GM12801 (cell line): ENCODE data around the gene TGFBR3.

Experiments used
- TF ChIP-seq, protein P1 (sequence below): IDR thresholded peaks from one replicate; pipeline ENCODE4 v1.5.1; 2011; ENCODE audit warnings: control low read depth; ENCODE audit not compliant: insufficient read length; ENCODE audit errors: extremely low read depth

The TGFBR3 gene

DNA sequence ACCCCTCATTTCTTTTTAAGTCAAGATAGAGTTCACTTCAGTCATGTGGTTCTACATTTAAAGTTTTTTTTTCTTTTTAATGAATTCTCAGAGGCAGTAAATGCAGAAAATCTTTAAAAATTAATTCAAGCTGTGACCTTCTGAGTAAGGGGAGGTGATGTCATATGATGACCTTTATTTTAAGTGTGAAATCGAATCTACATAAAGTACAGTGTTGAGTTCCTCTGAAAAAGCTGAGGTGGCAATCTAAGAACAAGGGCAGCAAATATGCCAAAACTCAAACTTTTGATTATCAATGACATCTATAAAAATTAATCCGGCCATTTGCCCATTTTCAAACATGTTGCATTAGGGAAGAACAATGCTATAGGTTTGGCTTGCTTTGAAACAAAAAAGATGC lies 211.8 kb downstream of the TGFBR3 start:
- TF ChIP-seq, protein P1, sequence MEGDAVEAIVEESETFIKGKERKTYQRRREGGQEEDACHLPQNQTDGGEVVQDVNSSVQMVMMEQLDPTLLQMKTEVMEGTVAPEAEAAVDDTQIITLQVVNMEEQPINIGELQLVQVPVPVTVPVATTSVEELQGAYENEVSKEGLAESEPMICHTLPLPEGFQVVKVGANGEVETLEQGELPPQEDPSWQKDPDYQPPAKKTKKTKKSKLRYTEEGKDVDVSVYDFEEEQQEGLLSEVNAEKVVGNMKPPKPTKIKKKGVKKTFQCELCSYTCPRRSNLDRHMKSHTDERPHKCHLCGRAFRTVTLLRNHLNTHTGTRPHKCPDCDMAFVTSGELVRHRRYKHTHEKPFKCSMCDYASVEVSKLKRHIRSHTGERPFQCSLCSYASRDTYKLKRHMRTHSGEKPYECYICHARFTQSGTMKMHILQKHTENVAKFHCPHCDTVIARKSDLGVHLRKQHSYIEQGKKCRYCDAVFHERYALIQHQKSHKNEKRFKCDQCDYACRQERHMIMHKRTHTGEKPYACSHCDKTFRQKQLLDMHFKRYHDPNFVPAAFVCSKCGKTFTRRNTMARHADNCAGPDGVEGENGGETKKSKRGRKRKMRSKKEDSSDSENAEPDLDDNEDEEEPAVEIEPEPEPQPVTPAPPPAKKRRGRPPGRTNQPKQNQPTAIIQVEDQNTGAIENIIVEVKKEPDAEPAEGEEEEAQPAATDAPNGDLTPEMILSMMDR: no peak

DNA sequence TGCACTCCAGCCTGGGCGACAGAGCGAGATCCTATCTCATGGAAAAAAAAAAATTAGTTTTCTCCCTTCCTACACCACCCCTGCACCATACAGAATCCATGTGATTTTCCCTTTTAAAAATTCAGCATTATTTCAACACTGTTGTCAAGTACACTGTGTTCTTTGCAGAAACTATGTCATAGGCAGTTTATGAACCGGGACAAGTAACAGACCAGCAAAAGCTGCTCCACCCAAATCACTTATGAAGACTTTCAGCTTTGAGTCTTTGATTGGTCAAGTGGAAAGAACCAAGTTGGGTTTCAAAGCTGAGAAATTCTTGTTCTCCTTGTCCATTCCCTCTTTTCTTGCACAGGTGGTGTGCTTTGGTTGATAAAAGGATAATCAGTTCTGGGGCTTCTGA lies 212.3 kb downstream of the TGFBR3 start:
- TF ChIP-seq, protein P1: no peak

DNA sequence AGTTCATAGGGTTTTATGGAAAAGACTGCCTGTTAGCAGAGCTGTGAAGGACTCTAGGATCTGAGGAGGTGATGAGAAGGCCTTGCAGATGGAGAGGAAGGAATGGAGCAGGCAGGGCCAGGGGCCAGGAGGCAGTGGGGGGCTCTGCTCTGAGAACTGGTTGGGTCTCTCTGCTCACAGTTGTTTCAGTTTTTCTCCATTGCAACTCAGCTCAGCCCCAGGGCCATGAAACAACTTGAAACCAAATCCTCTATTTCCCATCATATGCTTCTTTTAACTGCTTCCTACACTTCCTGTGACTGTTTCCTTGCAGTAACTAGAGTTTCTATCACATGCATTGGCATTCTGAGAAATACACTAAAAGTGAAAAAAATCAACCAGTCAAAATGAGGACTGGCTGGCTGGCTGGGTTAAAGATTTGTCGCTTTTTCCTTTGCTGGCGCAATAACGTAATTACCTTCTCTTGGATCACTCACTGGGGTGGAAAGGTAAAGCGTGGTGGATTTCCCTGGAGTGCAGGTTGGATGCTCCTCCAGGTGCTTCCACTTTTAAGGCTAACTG lies 213.3 kb downstream of the TGFBR3 start:
- TF ChIP-seq, protein P1: no peak

DNA sequence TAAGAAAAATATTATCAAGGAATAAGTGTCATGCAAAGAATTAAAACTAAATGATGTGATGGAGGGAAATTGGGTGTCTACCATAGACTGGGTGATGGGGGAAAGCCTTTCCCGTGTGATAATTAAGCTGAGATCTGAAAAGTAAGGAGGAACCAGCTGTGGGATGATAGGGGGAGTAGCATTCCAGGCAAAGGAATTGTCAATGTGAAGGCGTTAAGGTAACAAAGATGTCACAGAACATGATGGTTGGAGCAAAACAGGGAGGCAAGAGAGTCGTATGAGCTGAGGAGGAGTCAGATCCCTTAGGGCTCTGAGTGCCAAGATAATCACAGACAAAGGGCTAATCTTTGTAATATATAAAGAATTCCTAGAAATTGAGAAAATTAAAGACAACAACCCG lies 215.2 kb downstream of the TGFBR3 start:
- TF ChIP-seq, protein P1: no peak

DNA sequence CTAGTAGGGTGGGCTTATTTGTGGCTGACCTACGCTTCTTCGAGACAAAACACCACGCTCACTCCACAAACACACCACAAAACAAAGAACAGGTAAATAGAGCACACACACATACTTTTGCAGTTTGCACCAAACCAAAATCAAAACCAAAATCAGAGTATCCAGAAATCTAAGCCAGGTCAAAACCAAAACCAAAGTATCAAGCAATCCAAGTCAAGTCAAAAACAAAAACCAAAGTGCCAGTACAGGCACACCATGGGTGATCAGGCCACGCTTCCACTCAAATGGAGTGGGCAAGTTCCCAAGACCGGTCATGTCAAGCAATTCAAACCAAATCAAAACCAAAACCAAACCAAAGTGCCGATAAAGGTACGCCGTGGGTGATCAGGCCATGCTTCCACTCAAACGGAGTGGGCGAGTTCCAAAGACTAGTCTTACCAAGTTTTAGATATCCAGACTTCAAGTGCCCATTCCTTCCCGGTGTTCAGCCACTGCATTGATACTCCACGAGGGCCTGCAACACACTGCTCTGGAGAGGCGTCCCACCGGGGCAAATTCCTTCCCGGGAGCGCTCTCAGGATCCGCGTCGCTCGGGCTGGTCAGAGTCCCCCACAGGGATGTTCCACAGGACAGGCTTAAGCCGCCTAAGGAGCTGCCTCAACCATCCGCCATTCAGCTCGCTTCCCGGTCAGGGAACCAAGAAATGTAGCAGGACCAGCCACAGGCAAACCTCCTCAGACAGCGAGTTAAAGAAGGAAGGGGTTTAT lies 216.2 kb downstream of the TGFBR3 start:
- TF ChIP-seq, protein P1: no peak

DNA sequence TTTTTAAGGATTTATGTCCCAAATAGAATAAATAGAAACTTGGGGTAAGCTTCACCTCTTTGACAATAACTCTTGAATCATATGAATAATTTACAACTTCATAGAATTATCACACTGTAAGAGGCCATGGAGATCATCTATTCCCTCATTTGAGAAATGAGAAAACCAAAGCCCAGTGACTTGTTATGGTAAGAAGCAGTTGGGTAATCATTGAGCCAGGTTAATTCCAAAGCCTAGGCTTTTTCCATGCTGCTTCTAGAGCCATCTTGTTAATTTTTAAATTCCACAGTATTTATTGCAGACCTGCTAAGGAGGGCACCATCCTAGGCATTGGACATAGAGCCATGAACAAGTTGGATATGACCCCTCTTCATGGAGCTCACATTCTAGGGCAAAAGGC lies 224.8 kb downstream of the TGFBR3 start:
- TF ChIP-seq, protein P1: no peak

DNA sequence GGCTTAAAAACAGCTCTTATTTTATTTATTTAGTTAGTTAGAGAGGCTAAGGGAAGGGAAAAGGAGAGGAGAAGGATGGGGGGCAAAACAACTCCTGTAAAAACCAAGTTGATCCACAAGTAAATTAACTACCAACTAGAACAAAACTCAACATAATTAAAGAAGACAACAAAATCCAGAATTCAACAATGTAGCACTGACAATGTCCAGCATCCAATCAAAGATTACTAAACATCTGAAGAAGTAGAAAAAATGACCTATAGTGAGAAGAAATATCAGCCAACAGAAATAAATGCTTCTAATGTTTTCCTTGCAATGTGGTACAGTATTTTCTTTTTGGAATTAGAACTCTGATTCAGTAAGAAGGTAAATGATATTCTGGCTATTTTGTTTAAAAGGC lies 225.2 kb downstream of the TGFBR3 start:
- TF ChIP-seq, protein P1: no peak
